Esophagus muscularis mucosa (tissue), 4 donors: ENCODE measurements around the gene N4BP2L1. TPM values are rescaled to one million over a fixed set of nuclear protein-coding genes. Genes with fewer than 3 reads are reported as not detected.

Experiments used
- DNase-seq: peaks from one replicate; pipeline ENCODE4 v3.0.0-alpha.2; 2017; ENCODE audit errors: extremely low spot score
- H3K27ac ChIP-seq, 4 donors: fragments of 200-600 bp; sonication (generic); replicated peaks in 1 of 4; 1 replicate in 3 of 4; 2 replicates in 1 of 4; pipeline ENCODE4 v1.5.1; 2016 to 2019; ENCODE audit warnings: mild to moderate bottlenecking in 1 of 4
- H3K27me3 ChIP-seq, 4 donors: fragments of 200-600 bp; sonication (generic); one replicate each; pipeline versions ENCODE4 v1.5.1 to v1.6.0; 2016 to 2019
- H3K36me3 ChIP-seq, 4 donors: fragments of 200-600 bp; sonication (generic); one replicate each; pipeline ENCODE4 v1.5.1; 2016 to 2019
- H3K4me1 ChIP-seq, 4 donors: fragments of 200-600 bp; sonication (generic); one replicate each; pipeline ENCODE4 v1.5.1; 2016 to 2019
- H3K4me3 ChIP-seq, 4 donors: fragments of 200-600 bp; sonication (generic); 1 replicate in 2 of 4; 2 replicates in 2 of 4; pipeline ENCODE4 v1.5.1; 2016 to 2019; ENCODE audit warnings: mild to moderate bottlenecking in 4 of 4, moderate library complexity in 1 of 4
- H3K9me3 ChIP-seq, 4 donors: fragments of 200-600 bp; sonication (generic); 1 replicate in 3 of 4; 2 replicates in 1 of 4; pipeline ENCODE4 v1.5.1; 2016 to 2019
- EP300 ChIP-seq: sonication (generic); formaldehyde crosslinking; IDR thresholded peaks from one replicate; pipeline ENCODE4 v1.6.1; 2017; ENCODE audit warnings: antibody characterized with exemption
- POLR2A ChIP-seq: fragments of 450-650 bp; IDR thresholded peaks from one replicate; pipeline ENCODE4 v1.6.1; 2017; ENCODE audit warnings: antibody characterized with exemption, moderate library complexity, mild to moderate bottlenecking, low read depth
- POLR2AphosphoS5 ChIP-seq, 2 donors: sonication (generic); formaldehyde crosslinking; IDR thresholded peaks; one replicate each; pipeline ENCODE4 v1.6.1; 2017; ENCODE audit warnings: antibody characterized with exemption in 2 of 2
- WGBS: methylation state at CpG from one replicate; pipeline ENCODE4 v1.1.5; 2018; 5-methylcytosine and 5-hydroxymethylcytosine counted together
- intact Hi-C: fragments of 100-400 bp; cut with DNase I; formaldehyde crosslinking; loops from one replicate; pipeline ENCODE4 v1.15.1; 2023
- total RNA-seq, 4 donors: library from RNA; depleted of rRNA; stranded (reverse); fragments of >200 nt; gene quantifications; one replicate each; pipeline versions ENCODE4 v1.1.0 to v1.2.1, GENCODE V29; 2016
- TF ChIP-seq, protein P1 (sequence below), 3 experiments: fragments of 200-600 bp in 2 of 3; fragments of 450-650 bp in 1 of 3; sonication (generic) in 2 of 3; IDR thresholded peaks; one replicate each; pipeline ENCODE4 v1.5.1; 2017 to 2019; ENCODE audit warnings: antibody characterized with exemption in 3 of 3, mild to moderate bottlenecking in 2 of 3, moderate library complexity in 1 of 3

Gene N4BP2L1
- total RNA-seq, 4 donors from 2014 or later: 9.0 to 19.6 (median 11.6) TPM

DNA sequence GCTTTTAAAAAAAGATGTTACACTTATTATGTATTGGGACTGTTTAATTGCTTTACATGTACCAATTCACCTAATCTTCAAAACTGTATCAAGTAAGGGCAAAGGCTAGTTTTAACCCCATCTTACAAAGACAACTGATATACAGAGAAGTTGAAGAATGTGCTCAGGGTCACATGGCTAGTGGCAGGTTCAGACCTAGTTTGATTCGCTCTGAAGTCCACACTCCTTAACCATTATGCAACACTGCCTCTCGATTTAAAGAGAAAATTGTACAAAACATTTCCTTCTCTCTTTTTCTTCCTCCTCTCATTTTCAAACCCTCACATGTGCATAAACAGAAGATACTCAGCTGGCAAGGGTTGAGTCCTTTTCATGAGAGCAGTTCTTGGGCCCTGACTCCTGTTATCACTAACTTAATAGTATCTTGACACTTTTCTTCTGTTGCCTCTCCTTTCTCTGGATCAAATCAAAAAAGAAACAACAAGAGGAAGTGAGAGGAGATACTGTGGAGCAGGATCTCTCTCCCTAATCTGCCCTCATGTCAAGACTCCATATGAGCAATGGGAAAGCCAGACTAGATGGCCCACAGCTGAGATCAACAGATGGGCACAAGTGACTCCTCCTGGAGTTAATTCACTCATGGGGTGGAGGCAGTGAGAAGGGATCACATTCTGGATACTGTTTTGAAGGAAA lies 19.0 kb upstream of the N4BP2L1 start:
- 64% methylated on average over 2 of the region's 2 CpGs for WGBS
- H3K36me3 ChIP-seq: peaks cover 0 to 7% (median 5%) of the 10 kb centered on the region in 4 donors
- H3K27ac ChIP-seq: no peak overlapping the region
- H3K4me1 ChIP-seq: no peaks in the 10 kb centered on the region
- no peaks in the 10 kb centered on the region for H3K27me3 ChIP-seq
- no peak for TF ChIP-seq POLR2AphosphoS5 (IDR thresholded peaks at IDR 0.05)
- TF ChIP-seq, protein P1, sequence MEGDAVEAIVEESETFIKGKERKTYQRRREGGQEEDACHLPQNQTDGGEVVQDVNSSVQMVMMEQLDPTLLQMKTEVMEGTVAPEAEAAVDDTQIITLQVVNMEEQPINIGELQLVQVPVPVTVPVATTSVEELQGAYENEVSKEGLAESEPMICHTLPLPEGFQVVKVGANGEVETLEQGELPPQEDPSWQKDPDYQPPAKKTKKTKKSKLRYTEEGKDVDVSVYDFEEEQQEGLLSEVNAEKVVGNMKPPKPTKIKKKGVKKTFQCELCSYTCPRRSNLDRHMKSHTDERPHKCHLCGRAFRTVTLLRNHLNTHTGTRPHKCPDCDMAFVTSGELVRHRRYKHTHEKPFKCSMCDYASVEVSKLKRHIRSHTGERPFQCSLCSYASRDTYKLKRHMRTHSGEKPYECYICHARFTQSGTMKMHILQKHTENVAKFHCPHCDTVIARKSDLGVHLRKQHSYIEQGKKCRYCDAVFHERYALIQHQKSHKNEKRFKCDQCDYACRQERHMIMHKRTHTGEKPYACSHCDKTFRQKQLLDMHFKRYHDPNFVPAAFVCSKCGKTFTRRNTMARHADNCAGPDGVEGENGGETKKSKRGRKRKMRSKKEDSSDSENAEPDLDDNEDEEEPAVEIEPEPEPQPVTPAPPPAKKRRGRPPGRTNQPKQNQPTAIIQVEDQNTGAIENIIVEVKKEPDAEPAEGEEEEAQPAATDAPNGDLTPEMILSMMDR (IDR thresholded peaks at IDR 0.05): no peak
- TF ChIP-seq EP300: no peak
- no peak for TF ChIP-seq POLR2A
- intact Hi-C loops: no loop called here
- no peak overlapping the region for H3K4me3 ChIP-seq
- peaks cover 0 to 5% (median 3%) of the 10 kb centered on the region in 4 donors for H3K9me3 ChIP-seq
- no peak for DNase-seq

DNA sequence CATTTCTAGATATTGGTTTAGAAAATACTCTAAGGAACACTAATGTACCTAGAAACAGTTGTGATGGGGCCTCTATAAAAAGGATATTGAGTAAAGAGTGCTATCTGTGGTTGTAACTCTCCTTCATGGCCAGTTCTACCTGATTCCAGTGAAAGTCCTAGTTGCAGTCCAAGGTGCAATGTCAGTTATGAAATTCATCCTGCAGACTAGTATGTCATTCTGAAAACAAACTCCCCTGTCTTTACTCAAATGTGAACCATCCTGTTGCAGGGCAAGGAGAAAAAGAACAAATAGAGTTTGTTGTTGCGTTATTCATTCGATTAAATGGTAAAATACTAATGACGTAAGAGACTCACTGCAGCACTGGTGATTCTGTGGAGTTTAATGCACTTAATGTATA lies 18.3 kb upstream of the N4BP2L1 start:
- Histone ChIP-seq H3K27ac (no peak overlapping the region), H3K4me3 (no peak overlapping the region), H3K36me3 (peaks cover 0 to 5% (median 2%) of the 10 kb centered on the region in 4 donors), H3K9me3 (no peaks in the 10 kb centered on the region), H3K27me3 (no peaks in the 10 kb centered on the region), H3K4me1 (no peaks in the 10 kb centered on the region)
- DNase-seq: no peak
- TF ChIP-seq EP300: no peak
- TF ChIP-seq POLR2A: no peak
- TF ChIP-seq, protein P1 (IDR thresholded peaks at IDR 0.05): no peak
- no peak for TF ChIP-seq POLR2AphosphoS5 (IDR thresholded peaks at IDR 0.05)
- 98% methylated on average over 3 of the region's 3 CpGs for WGBS
- intact Hi-C loops: no loop called here

DNA sequence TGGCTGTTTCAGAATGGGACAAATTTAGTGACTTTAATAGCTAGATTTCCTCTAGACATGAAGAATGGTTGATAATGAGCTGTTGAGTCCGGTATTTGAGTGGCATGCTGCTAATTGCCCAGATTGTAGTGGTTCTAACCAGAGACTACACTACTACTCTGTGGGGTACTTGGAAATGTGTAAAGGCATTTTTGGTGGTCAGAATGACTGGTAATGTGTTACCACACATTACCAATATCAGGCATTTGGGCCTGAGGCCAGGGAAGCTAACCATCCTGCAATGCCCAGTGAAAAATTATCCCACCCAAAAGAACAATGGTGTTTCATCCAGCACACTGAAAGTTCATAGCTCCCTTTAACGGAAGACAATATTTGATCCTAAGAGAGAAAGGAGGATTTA lies 17.5 kb upstream of the N4BP2L1 start:
- no peaks in the 10 kb centered on the region for H3K4me1 ChIP-seq
- peaks cover 0 to 5% (median 2%) of the 10 kb centered on the region in 4 donors for H3K36me3 ChIP-seq
- no peak overlapping the region for H3K4me3 ChIP-seq
- DNase-seq: no peak
- TF ChIP-seq POLR2AphosphoS5 (IDR thresholded peaks at IDR 0.05) (no peak), POLR2A (no peak), EP300 (no peak)
- TF ChIP-seq, protein P1 (IDR thresholded peaks at IDR 0.05): no peak
- H3K27ac ChIP-seq: no peak overlapping the region
- 95% methylated on average over 2 of the region's 2 CpGs for WGBS
- H3K9me3 ChIP-seq: no peaks in the 10 kb centered on the region
- H3K27me3 ChIP-seq: no peaks in the 10 kb centered on the region
- intact Hi-C loops: no loop called here

DNA sequence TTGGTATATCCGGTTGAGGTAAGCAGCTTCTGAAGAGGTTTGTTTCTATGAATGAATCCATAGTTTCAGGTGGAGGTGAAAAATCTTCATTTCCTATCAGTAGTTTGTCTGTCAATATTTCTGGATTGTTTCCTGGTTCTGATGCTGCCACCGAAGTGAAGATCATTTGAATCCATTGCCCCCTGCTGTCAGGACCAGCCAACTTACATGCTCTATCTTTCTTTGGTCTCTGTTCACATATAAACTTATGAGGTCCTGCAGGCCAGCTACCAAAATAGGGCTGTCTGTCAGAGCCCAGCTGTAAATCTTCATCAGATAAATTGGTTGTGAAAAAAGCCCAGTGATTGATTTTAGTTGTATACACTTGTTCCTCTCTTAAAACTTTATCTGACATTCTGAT lies 15.2 kb upstream of the N4BP2L1 start:
- TF ChIP-seq POLR2AphosphoS5 (IDR thresholded peaks at IDR 0.05) (no peak), POLR2A (no peak), EP300 (no peak)
- TF ChIP-seq, protein P1 (IDR thresholded peaks at IDR 0.05): peak in 2 of 3 experiments; percentile 18 to 25
- Histone ChIP-seq H3K9me3 (no peaks in the 10 kb centered on the region), H3K36me3 (peaks cover 0 to 16% (median 12%) of the 10 kb centered on the region in 4 donors), H3K4me1 (no peaks in the 10 kb centered on the region), H3K27ac (no peak overlapping the region), H3K27me3 (no peaks in the 10 kb centered on the region), H3K4me3 (no peak overlapping the region)
- intact Hi-C loops: no loop called here
- no peak for DNase-seq
- WGBS: 56% methylated on average over 2 of the region's 2 CpGs

DNA sequence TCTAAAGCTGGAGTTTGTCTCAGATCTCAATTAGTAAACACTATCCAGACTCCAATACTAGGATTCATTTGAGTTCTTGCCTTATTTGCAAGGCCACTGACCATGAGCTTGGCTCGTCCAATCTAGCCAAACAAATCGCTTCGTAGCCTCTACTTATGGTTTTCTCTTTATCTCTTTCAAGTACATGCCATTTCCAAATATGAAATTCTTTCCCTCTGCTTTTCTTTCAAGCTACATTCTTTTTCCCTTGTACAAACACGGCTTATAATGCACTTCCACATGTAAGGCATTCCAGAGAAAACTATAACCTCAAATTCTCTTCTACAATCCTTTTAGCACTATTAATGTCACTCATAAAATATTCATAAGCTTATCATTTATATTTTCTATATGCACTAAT lies 10.9 kb upstream of the N4BP2L1 start:
- TF ChIP-seq EP300 (no peak), POLR2A (no peak), POLR2AphosphoS5 (IDR thresholded peaks at IDR 0.05) (no peak)
- TF ChIP-seq, protein P1 (IDR thresholded peaks at IDR 0.05): no peak
- Histone ChIP-seq H3K4me3 (no peak overlapping the region), H3K27me3 (no peaks in the 10 kb centered on the region), H3K4me1 (no peaks in the 10 kb centered on the region), H3K36me3 (peaks cover 0 to 50% (median 32%) of the 10 kb centered on the region in 4 donors), H3K9me3 (no peaks in the 10 kb centered on the region), H3K27ac (no peak overlapping the region)
- DNase-seq: no peak
- intact Hi-C loops: no loop called here
- 92% methylated on average over 4 of the region's 4 CpGs for WGBS
